Smooth muscle cell (in vitro differentiated cells): ENCODE data around the gene INTS7. TPM values are rescaled to one million over a fixed set of nuclear protein-coding genes. Genes with fewer than 3 reads are reported as not detected.

ENCODE experiments used
- DNase-seq: peaks from one replicate; lab custom pipeline; 2025; ENCODE audit not compliant: unreplicated experiment; lab: John Stamatoyannopoulos, UW
- H2AFZ ChIP-seq: fragments of 200-600 bp; sonication (generic); 2 replicates; pipeline ENCODE4 v1.6.0; 2016; ENCODE audit warnings: antibody characterized with exemption, low read depth, mild to moderate bottlenecking
- H3F3A ChIP-seq: fragments of 200-600 bp; sonication (generic); 2 replicates; pipeline ENCODE4 v1.6.0; 2017; ENCODE audit warnings: antibody characterized with exemption, low read depth
- H3K27ac ChIP-seq: fragments of 200-600 bp; sonication (generic); 2 replicates; pipeline ENCODE4 v1.5.1; 2016; ENCODE audit warnings: low read depth, mild to moderate bottlenecking
- H3K27me3 ChIP-seq: fragments of 200-600 bp; sonication (generic); 2 replicates; pipeline ENCODE4 v1.6.1; 2016; ENCODE audit warnings: low read depth, mild to moderate bottlenecking
- H3K36me3 ChIP-seq: fragments of 200-600 bp; sonication (generic); 2 replicates; pipeline ENCODE4 v1.5.1; 2016; ENCODE audit warnings: low read depth
- H3K4me1 ChIP-seq: fragments of 200-600 bp; sonication (generic); 2 replicates; pipeline ENCODE4 v1.5.1; 2016; ENCODE audit warnings: low read depth
- H3K4me2 ChIP-seq: fragments of 200-600 bp; sonication (generic); 2 replicates; pipeline ENCODE4 v1.6.0; 2016; ENCODE audit warnings: mild to moderate bottlenecking
- H3K4me3 ChIP-seq: fragments of 200-600 bp; sonication (generic); 2 replicates; pipeline ENCODE4 v1.5.1; 2016; ENCODE audit warnings: mild to moderate bottlenecking
- H3K79me2 ChIP-seq: fragments of 200-600 bp; sonication (generic); 2 replicates; pipeline ENCODE4 v1.6.0; 2016; ENCODE audit warnings: low read depth, mild to moderate bottlenecking
- H3K9ac ChIP-seq: fragments of 200-600 bp; sonication (generic); 2 replicates; pipeline ENCODE4 v1.6.0; 2016; ENCODE audit warnings: low read depth
- H3K9me3 ChIP-seq: fragments of 200-600 bp; sonication (generic); replicated peaks from 2 replicates; pipeline ENCODE4 v1.5.1; 2016; ENCODE audit warnings: low read depth
- H4K20me1 ChIP-seq: fragments of 200-600 bp; sonication (generic); 2 replicates; pipeline ENCODE4 v1.6.0; 2016; ENCODE audit warnings: low read depth
- WGBS: methylation state at CpG from one replicate; pipeline ENCODE4 v1.1.7; 2016; ENCODE audit warnings: low lambda C conversion rate; 5-methylcytosine and 5-hydroxymethylcytosine counted together
- polyA plus RNA-seq: library from polyadenylated mRNA; unstranded; fragments of >200 nt; fragmentation: Nextera tagmentation; extraction: Ambion mirVana; gene quantifications from 2 replicates; pipeline ENCODE4 v1.2.1, GENCODE V29; 2016
- total RNA-seq: library from RNA; depleted of rRNA; stranded (reverse); fragments of >200 nt; gene quantifications from 2 replicates; pipeline ENCODE4 v1.2.3, GENCODE V29; 2014
- TF ChIP-seq, protein P1 (sequence below): fragments of 200-600 bp; sonication (generic); IDR thresholded peaks from 2 replicates; pipeline ENCODE4 v1.5.1; 2017; ENCODE audit warnings: borderline replicate concordance, mild to moderate bottlenecking, antibody characterized with exemption; ENCODE audit not compliant: insufficient read depth, poor library complexity, severe bottlenecking

INTS7 gene
- total and polyA plus RNA-seq, 2 experiments from 2014 or later, result 5.9 to 9.5 TPM

- TF ChIP-seq, protein P1, sequence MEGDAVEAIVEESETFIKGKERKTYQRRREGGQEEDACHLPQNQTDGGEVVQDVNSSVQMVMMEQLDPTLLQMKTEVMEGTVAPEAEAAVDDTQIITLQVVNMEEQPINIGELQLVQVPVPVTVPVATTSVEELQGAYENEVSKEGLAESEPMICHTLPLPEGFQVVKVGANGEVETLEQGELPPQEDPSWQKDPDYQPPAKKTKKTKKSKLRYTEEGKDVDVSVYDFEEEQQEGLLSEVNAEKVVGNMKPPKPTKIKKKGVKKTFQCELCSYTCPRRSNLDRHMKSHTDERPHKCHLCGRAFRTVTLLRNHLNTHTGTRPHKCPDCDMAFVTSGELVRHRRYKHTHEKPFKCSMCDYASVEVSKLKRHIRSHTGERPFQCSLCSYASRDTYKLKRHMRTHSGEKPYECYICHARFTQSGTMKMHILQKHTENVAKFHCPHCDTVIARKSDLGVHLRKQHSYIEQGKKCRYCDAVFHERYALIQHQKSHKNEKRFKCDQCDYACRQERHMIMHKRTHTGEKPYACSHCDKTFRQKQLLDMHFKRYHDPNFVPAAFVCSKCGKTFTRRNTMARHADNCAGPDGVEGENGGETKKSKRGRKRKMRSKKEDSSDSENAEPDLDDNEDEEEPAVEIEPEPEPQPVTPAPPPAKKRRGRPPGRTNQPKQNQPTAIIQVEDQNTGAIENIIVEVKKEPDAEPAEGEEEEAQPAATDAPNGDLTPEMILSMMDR, result no peak
- Histone ChIP-seq H3K27me3 (no peaks in the 10 kb centered on the region), H4K20me1 (no peaks in the 10 kb centered on the region), H3K4me2 (no peak overlapping the region), H3K9me3 (no peaks in the 10 kb centered on the region), H3K4me1 (no peaks in the 10 kb centered on the region), H3K36me3 (peaks cover 6% of the 10 kb centered on the region), H3K4me3 (no peak overlapping the region), H3F3A (no peaks in the 10 kb centered on the region), H3K27ac (no peak overlapping the region), H2AFZ (no peak overlapping the region), H3K79me2 (no peaks in the 10 kb centered on the region), H3K9ac (no peak overlapping the region)
- 78% methylated on average over 6 of the region's 6 CpGs for WGBS
- no peak for DNase-seq
Measured at GRCh38 chr1:212060632-212061472, 25.5 kb upstream of the INTS7 start.

DNA sequence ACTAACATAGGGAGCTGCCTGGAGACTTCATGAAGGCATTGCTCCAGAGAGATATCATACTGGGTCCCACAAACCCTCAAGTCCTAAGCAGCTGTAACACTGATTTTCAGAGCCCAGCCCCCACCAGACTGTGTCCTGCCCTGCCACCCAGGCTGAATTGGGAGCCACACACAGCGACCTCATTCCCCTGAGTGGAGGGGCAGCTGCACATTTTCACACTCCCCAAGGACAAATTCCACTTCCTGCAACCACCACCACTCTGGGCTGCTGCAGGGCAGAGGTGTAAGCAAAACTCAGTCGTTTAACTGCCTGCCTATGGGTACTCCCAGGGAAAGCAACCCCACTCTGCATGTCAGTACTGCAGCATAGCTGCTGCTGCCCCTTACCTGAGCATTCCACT lies 20.0 kb upstream of the INTS7 start:
- no peak for DNase-seq
- Histone ChIP-seq H3K4me1 (no peaks in the 10 kb centered on the region), H3K27me3 (no peaks in the 10 kb centered on the region), H3K4me2 (no peak overlapping the region), H2AFZ (no peak overlapping the region), H3K9ac (no peak overlapping the region), H3K36me3 (peaks cover 6% of the 10 kb centered on the region), H3F3A (no peaks in the 10 kb centered on the region), H3K79me2 (no peaks in the 10 kb centered on the region), H3K27ac (no peak overlapping the region), H3K9me3 (no peaks in the 10 kb centered on the region), H3K4me3 (no peak overlapping the region), H4K20me1 (no peaks in the 10 kb centered on the region)
- WGBS, result 100% methylated on average over 2 of the region's 2 CpGs
- TF ChIP-seq, protein P1, result no peak

DNA sequence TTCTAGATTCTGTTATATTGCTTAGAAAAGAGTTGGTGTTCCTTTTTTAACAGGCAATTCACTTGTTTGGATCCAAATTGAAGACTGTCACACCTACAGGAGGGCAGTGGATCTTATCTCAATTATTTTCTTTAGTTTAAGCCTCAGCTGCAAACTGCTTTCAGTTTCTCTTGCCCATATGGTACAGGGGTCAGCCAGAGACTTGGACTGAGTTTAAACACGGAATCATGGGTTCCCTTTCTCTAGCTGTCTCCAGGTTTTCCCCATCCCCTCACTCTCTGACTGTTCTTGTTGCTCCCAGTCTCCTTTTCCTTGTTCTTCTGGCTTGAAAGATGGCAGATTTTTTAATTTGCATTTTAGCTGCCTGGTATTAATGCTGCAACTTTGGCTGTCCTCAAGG lies 18.6 kb upstream of the INTS7 start:
- Histone ChIP-seq H4K20me1 (no peaks in the 10 kb centered on the region), H3K79me2 (no peaks in the 10 kb centered on the region), H3K4me1 (no peaks in the 10 kb centered on the region), H3K36me3 (peaks cover 6% of the 10 kb centered on the region), H3K9me3 (no peaks in the 10 kb centered on the region), H3K4me3 (no peak overlapping the region), H2AFZ (no peak overlapping the region), H3K9ac (no peak overlapping the region), H3F3A (no peaks in the 10 kb centered on the region), H3K27ac (no peak overlapping the region), H3K4me2 (no peak overlapping the region), H3K27me3 (no peaks in the 10 kb centered on the region)
- no peak for DNase-seq
- WGBS, result 95% methylated on average over 1 of the region's 1 CpG
- TF ChIP-seq, protein P1, result no peak

- Histone ChIP-seq H3K9me3 (no peaks in the 10 kb centered on the region), H4K20me1 (no peaks in the 10 kb centered on the region), H3K27me3 (no peaks in the 10 kb centered on the region), H3F3A (no peaks in the 10 kb centered on the region), H3K4me2 (no peak overlapping the region), H3K79me2 (peaks cover 3% of the 10 kb centered on the region), H3K4me1 (no peaks in the 10 kb centered on the region), H3K4me3 (no peak overlapping the region), H3K36me3 (no peaks in the 10 kb centered on the region), H2AFZ (no peak overlapping the region), H3K27ac (no peak overlapping the region), H3K9ac (no peak overlapping the region)
- DNase-seq, result no peak
- 100% methylated on average over 2 of the region's 2 CpGs for WGBS
- TF ChIP-seq, protein P1, result no peak
Measured at GRCh38 chr1:212045981-212046380, 10.6 kb upstream of the INTS7 start.
